ENCODE measurements around the gene NOX3. TPM values are rescaled to one million over a fixed set of nuclear protein-coding genes. Genes with fewer than 3 reads are reported as not detected.

The NOX3 gene
- total and polyA plus RNA-seq, 7 donors = not detected

DNA sequence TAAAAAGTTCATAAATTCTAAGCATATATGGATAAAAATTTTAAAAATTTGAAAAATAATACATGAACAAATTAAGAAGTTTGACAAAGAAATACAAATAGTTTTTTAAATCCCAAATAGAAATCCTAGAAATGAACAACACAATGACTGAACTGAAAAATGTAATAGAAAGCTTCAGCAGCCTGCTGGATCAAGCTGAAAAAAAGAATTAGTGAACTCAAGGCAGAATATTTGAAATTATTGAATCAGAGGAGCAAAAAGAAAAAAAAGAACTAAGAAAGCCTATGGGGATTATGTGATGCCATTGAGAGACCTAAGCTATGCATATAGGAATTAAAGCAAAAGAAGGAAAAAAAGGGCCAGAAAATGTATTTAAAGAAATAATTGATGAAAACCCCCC lies 101.5 kb downstream of the NOX3 start:
- DNase-seq (no peak), ATAC-seq (no peak)
- peaks cover 17% of the 10 kb centered on the region for H3K9me3 ChIP-seq
- H3K4me1 ChIP-seq = no peaks in the 10 kb centered on the region
- H3K27me3 ChIP-seq (ENCODE audit: insufficient read depth in 3 of 3, low read length in 2 of 3) = no peaks in the 10 kb centered on the region
- no peak overlapping the region for H3K27ac ChIP-seq
- no peaks in the 10 kb centered on the region for H3K36me3 ChIP-seq (ENCODE audit: insufficient read depth in 1 of 2, low read depth in 1 of 2)
- intact Hi-C loops (cut with DNase I) = no loop called here
- TF ChIP-seq, protein P1, sequence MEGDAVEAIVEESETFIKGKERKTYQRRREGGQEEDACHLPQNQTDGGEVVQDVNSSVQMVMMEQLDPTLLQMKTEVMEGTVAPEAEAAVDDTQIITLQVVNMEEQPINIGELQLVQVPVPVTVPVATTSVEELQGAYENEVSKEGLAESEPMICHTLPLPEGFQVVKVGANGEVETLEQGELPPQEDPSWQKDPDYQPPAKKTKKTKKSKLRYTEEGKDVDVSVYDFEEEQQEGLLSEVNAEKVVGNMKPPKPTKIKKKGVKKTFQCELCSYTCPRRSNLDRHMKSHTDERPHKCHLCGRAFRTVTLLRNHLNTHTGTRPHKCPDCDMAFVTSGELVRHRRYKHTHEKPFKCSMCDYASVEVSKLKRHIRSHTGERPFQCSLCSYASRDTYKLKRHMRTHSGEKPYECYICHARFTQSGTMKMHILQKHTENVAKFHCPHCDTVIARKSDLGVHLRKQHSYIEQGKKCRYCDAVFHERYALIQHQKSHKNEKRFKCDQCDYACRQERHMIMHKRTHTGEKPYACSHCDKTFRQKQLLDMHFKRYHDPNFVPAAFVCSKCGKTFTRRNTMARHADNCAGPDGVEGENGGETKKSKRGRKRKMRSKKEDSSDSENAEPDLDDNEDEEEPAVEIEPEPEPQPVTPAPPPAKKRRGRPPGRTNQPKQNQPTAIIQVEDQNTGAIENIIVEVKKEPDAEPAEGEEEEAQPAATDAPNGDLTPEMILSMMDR (IDR thresholded peaks at IDR 0.05) = no peak
- H3K4me3 ChIP-seq = no peak overlapping the region

DNA sequence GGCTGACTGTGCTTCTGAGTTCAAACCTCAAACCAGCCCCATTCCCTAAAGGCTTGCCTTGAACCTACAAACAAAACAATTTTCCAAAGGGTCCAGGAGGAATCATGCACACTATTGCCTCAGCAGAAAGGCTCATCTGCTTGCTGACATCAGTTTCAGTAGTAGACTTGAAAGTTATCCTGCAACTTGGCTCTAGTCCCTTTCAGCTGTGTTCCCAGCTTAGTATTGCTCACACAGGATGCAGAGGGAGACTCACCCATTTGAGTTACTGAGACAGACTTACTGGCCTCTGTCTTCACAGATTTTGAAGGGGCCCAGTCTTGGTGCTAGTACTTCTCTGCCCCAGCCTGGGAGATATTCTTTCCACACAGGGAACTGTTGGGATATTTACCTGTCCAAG lies 102.8 kb downstream of the NOX3 start:
- TF ChIP-seq, protein P1 (IDR thresholded peaks at IDR 0.05) = no peak
- no peak for ATAC-seq
- H3K4me3 ChIP-seq = no peak overlapping the region

DNA sequence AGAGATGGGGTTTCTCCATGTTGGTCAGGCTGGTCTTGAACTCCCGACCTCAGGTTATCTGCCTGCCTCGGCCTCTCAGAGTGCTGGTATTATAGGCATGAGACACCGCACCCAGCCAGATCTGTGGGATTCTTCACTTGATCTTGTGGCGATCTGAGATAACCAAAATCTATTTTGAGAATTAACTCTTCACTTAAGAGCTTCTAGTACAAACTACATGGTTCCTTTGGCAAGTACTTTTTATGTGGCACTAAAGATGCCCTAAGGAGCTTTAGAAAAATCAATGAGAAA lies 103.6 kb downstream of the NOX3 start:
- no peak for DNase-seq
- no peak for ATAC-seq
- H3K27ac ChIP-seq = no peak overlapping the region
- no peaks in the 10 kb centered on the region for H3K4me1 ChIP-seq
- TF ChIP-seq, protein P1 (IDR thresholded peaks at IDR 0.05) = no peak
- H3K27me3 ChIP-seq (ENCODE audit: insufficient read depth in 3 of 3, low read length in 2 of 3) = no peaks in the 10 kb centered on the region
- H3K36me3 ChIP-seq (ENCODE audit: insufficient read depth in 1 of 2, low read depth in 1 of 2) = no peaks in the 10 kb centered on the region
- H3K9me3 ChIP-seq = peaks cover 21% of the 10 kb centered on the region
- no peak overlapping the region for H3K4me3 ChIP-seq
- WGBS, 3 donors = 90 to 93% (median 92%) methylated on average over 4 of the region's 4 CpGs
- intact Hi-C loops (cut with DNase I) = no loop called here

More for the DNA sequence above, 102.8 kb downstream of the NOX3 start:
- intact Hi-C loops (cut with DNase I) = no loop called here
- Histone ChIP-seq H3K27me3 (ENCODE audit: insufficient read depth in 3 of 3, low read length in 2 of 3) (no peaks in the 10 kb centered on the region), H3K36me3 (ENCODE audit: insufficient read depth in 1 of 2, low read depth in 1 of 2) (no peaks in the 10 kb centered on the region), H3K4me1 (no peaks in the 10 kb centered on the region), H3K27ac (no peak overlapping the region), H3K9me3 (peaks cover 17% of the 10 kb centered on the region)
- DNase-seq = no peak

DNA sequence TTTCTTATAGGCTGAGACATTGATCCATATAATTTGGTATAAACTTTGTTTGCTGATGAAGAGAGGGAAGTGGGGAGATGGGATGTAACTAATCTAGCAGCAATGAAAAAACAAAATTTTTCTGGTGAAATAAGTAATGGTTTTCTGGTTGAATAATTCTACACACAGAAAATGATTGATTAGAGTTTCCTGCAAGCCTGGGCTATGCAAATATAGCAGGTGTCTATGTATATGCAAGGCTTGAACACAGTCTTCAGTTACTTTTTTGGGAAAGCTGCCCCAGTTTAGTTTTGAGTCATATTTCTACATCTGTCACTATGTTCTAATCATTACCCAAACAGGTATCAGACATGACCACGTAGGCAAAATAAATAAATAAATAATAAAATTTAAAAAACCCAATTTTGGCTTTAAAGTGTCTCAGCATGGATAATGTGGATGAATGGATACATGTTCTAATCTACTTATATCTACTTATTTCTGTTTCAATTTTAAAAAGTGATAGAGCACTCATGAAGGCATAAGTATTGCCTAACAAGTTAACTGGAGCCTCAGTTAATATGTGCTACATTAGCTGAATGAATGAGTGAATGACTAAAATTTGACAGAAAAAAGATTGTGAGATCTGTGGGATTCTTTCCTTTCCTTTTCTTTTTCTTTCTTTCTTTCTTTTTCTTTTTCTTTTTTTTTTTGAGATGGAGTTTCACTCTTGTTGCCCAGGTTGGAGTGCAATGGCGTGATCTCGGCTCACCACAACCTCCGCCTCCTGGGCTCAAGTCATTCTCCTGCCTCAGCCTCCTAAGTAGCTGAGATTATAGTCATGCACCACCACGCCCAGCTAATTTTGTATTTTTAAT lies 104.1 kb downstream of the NOX3 start:
- no peaks in the 10 kb centered on the region for H3K4me1 ChIP-seq
- TF ChIP-seq, protein P1 (IDR thresholded peaks at IDR 0.05) = no peak
- no peaks in the 10 kb centered on the region for H3K36me3 ChIP-seq (ENCODE audit: insufficient read depth in 1 of 2, low read depth in 1 of 2)
- peaks cover 25% of the 10 kb centered on the region for H3K9me3 ChIP-seq
- no peak for ATAC-seq
- WGBS, 3 donors = 88 to 92% (median 89%) methylated on average over 5 of the region's 5 CpGs
- DNase-seq = no peak
- intact Hi-C loops (cut with DNase I) = no loop called here
- H3K27ac ChIP-seq = no peak overlapping the region
- no peaks in the 10 kb centered on the region for H3K27me3 ChIP-seq (ENCODE audit: insufficient read depth in 3 of 3, low read length in 2 of 3)
- no peak overlapping the region for H3K4me3 ChIP-seq

DNA sequence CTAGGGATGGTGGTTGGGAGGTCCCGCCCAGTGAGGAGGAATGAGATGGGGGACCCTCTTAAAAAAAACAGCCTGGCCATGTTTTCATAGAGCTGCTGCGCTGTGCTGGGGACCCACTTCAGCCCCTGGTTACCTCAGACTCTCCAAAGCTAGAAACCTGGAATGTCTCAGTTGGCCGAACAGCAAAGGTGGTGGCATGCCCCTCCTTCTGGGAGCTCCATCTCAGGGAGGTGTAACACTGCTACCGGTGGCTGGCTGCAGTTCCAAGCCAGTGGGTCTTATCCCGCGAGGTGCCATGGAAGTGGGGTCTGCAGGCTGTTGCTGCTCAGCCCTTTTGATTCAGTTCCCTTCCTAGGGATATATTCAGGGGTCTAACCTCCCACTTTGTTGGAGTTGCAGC lies 105.7 kb downstream of the NOX3 start:
- H3K27me3 ChIP-seq (ENCODE audit: insufficient read depth in 3 of 3, low read length in 2 of 3) = no peaks in the 10 kb centered on the region
- TF ChIP-seq, protein P1 (IDR thresholded peaks at IDR 0.05) = no peak
- H3K27ac ChIP-seq = no peak overlapping the region
- no peaks in the 10 kb centered on the region for H3K36me3 ChIP-seq (ENCODE audit: insufficient read depth in 1 of 2, low read depth in 1 of 2)
- intact Hi-C loops (cut with DNase I) = no loop called here
- H3K4me1 ChIP-seq = no peaks in the 10 kb centered on the region
- H3K4me3 ChIP-seq = no peak overlapping the region
- DNase-seq (no peak), ATAC-seq (no peak)
- H3K9me3 ChIP-seq = peaks cover 30% of the 10 kb centered on the region
- 86 to 93% (median 90%) methylated on average over 6 of the region's 6 CpGs for WGBS, 3 donors
